H1 (cell line): ENCODE results near the gene RABEP1. TPM values are rescaled to one million over a fixed set of nuclear protein-coding genes. Genes with fewer than 3 reads are reported as not detected.

Experiments
- CTCF ChIA-PET: fragments of 300-600 bp; sonication (Branson Sonifier 250); formaldehyde crosslinking; loops from one replicate; lab custom pipeline; 2021; ENCODE audit not compliant: partially characterized antibody; lab: Charles Lee
- POLR2A ChIA-PET: fragments of 300-600 bp; sonication (Branson Sonifier 250); formaldehyde crosslinking; loops from one replicate; lab custom pipeline; 2021; ENCODE audit warnings: inconsistent platforms; ENCODE audit not compliant: partially characterized antibody; lab: Charles Lee
- DNase-seq, 2 experiments: peaks; one replicate each; pipeline versions ENCODE4 v3.0.0 to v3.0.0-alpha.2; 2010 to 2022; ENCODE audit warnings: low spot score in 2 of 2, low read depth in 1 of 2, mixed read lengths in 1 of 2
- FAIRE-seq: peaks from 2 replicates; lab custom pipeline; 2011; peaks lifted over from hg19 to GRCh38; lab: Jason Lieb, UNC
- H2AFZ ChIP-seq: 2 replicates; pipeline ENCODE4 v1.8.1; 2012; ENCODE audit warnings: low read length, inconsistent platforms
- H2AK5ac ChIP-seq: 2 replicates; pipeline ENCODE4 v1.6.1; 2013; ENCODE audit warnings: low read depth, low read length
- H2BK120ac ChIP-seq: replicated peaks from 2 replicates; pipeline ENCODE3; 2013; ENCODE audit warnings: low read depth, low read length, inconsistent platforms
- H2BK12ac ChIP-seq: 2 replicates; pipeline ENCODE4 v1.6.1; 2013; ENCODE audit warnings: low read depth, low read length
- H2BK15ac ChIP-seq: 2 replicates; pipeline ENCODE4 v1.6.1; 2013; ENCODE audit warnings: low read length
- H2BK20ac ChIP-seq: 2 replicates; pipeline ENCODE4 v1.6.1; 2013; ENCODE audit warnings: low read length
- H2BK5ac ChIP-seq: 2 replicates; pipeline ENCODE4 v1.6.1; 2013; ENCODE audit warnings: low read depth, low read length
- H3K14ac ChIP-seq: 2 replicates; pipeline ENCODE4 v1.6.1; 2013; ENCODE audit warnings: inconsistent platforms; ENCODE audit not compliant: insufficient read length
- H3K18ac ChIP-seq: 2 replicates; pipeline ENCODE4 v1.6.1; 2013; ENCODE audit warnings: low read length; ENCODE audit errors: extremely low read depth
- H3K23ac ChIP-seq: 2 replicates; pipeline ENCODE4 v1.6.1; 2013; ENCODE audit warnings: inconsistent platforms; ENCODE audit not compliant: insufficient read length
- H3K23me2 ChIP-seq: 2 replicates; pipeline ENCODE4 v1.6.1; 2013; ENCODE audit warnings: low read depth, low read length
- H3K27ac ChIP-seq: 2 replicates; pipeline ENCODE4 v1.6.1; 2011; ENCODE audit warnings: low read depth, low read length, inconsistent platforms
- H3K27me3 ChIP-seq, 4 experiments: replicated peaks in 1 of 4; 1 replicate in 1 of 4; 2 replicates in 3 of 4; pipeline versions ENCODE4 v1.6.1 to v1.8.1; 2011 to 2013; ENCODE audit warnings: low read length in 3 of 4, mild to moderate bottlenecking in 3 of 4, inconsistent platforms in 2 of 4, mixed read lengths in 2 of 4, moderate library complexity in 1 of 4; ENCODE audit not compliant: control insufficient read depth in 3 of 4, insufficient read depth in 3 of 4; ENCODE audit errors: extremely low read depth in 1 of 4
- H3K36me3 ChIP-seq, 4 experiments: 2 replicates each; pipeline versions ENCODE4 v1.6.1 to v1.8.1; 2011 to 2013; ENCODE audit warnings: mild to moderate bottlenecking in 4 of 4, low read length in 3 of 4, moderate library complexity in 2 of 4, control low read depth in 1 of 4, inconsistent platforms in 1 of 4; ENCODE audit not compliant: insufficient read depth in 4 of 4, control insufficient read depth in 2 of 4
- H3K4ac ChIP-seq: replicated peaks from 2 replicates; pipeline ENCODE3; 2013; ENCODE audit warnings: low read length, low read depth, mixed read lengths, inconsistent platforms; ENCODE audit not compliant: insufficient read length
- H3K4me1 ChIP-seq, 4 experiments: replicated peaks in 1 of 4; 1 replicate in 1 of 4; 2 replicates in 3 of 4; pipeline versions ENCODE4 v1.6.1 to v1.8.1; 2011 to 2013; ENCODE audit warnings: low read length in 3 of 4, inconsistent platforms in 2 of 4, mixed read lengths in 1 of 4; ENCODE audit not compliant: insufficient read depth in 4 of 4, control insufficient read depth in 3 of 4
- H3K4me2 ChIP-seq, 2 experiments: 2 replicates each; pipeline versions ENCODE4 v1.6.1 to v1.8.1; 2011 to 2013; ENCODE audit warnings: low read depth in 2 of 2, low read length in 2 of 2, control low read depth in 1 of 2, inconsistent platforms in 1 of 2, mild to moderate bottlenecking in 1 of 2; ENCODE audit not compliant: insufficient read depth in 1 of 2
- H3K4me3 ChIP-seq, 4 experiments: fragments of 200-600, 300-600 bp in 1 of 4; sonication (generic), shearing (Covaris generic), sonication (Bioruptor Twin) in 1 of 4; 2 replicates each; pipeline versions ENCODE4 v1.5.1 to v1.8.1; 2011 to 2016; ENCODE audit warnings: low read length in 4 of 4, low read depth in 3 of 4, control low read depth in 2 of 4, inconsistent platforms in 2 of 4, mild to moderate bottlenecking in 2 of 4, mixed read lengths in 1 of 4, moderate library complexity in 1 of 4; ENCODE audit not compliant: insufficient read depth in 2 of 4; ENCODE audit errors: extremely low read depth in 1 of 4
- H3K56ac ChIP-seq: replicated peaks from 2 replicates; pipeline ENCODE3; 2013; ENCODE audit warnings: low read depth, mild to moderate bottlenecking, mixed read lengths, low read length, inconsistent platforms; ENCODE audit not compliant: insufficient read length
- H3K79me1 ChIP-seq: 2 replicates; pipeline ENCODE4 v1.6.1; 2013; ENCODE audit warnings: low read depth, low read length, control low read depth
- H3K79me2 ChIP-seq, 2 experiments: 2 replicates each; pipeline versions ENCODE4 v1.6.1 to v1.8.1; 2012 to 2013; ENCODE audit warnings: low read length in 2 of 2, mild to moderate bottlenecking in 2 of 2, inconsistent platforms in 1 of 2; ENCODE audit not compliant: insufficient read depth in 2 of 2, control insufficient read depth in 1 of 2
- H3K9ac ChIP-seq, 4 experiments: replicated peaks in 1 of 4; 1 replicate in 1 of 4; 2 replicates in 3 of 4; pipeline versions ENCODE4 v1.6.1 to v1.8.1; 2011 to 2013; ENCODE audit warnings: low read depth in 3 of 4, low read length in 3 of 4, control low read depth in 2 of 4, mild to moderate bottlenecking in 2 of 4, moderate library complexity in 2 of 4, inconsistent platforms in 1 of 4; ENCODE audit errors: extremely low read depth in 1 of 4
- H3K9me3 ChIP-seq, 2 experiments: 2 replicates each; pipeline versions ENCODE4 v1.6.1 to v1.8.1; 2012 to 2013; ENCODE audit warnings: mild to moderate bottlenecking in 2 of 2, moderate library complexity in 2 of 2, control low read depth in 1 of 2, inconsistent platforms in 1 of 2, low read depth in 1 of 2, low read length in 1 of 2, mixed read lengths in 1 of 2; ENCODE audit not compliant: insufficient read depth in 2 of 2
- H4K20me1 ChIP-seq, 2 experiments: replicated peaks in 1 of 2; 2 replicates each; pipeline versions ENCODE3 to v1.8.1; 2011 to 2013; ENCODE audit warnings: inconsistent platforms in 2 of 2, low read length in 2 of 2, mild to moderate bottlenecking in 1 of 2; ENCODE audit not compliant: insufficient read depth in 2 of 2, control insufficient read depth in 1 of 2
- H4K5ac ChIP-seq: 2 replicates; pipeline ENCODE4 v1.6.1; 2013; ENCODE audit warnings: low read length, low read depth, mixed read lengths, inconsistent platforms; ENCODE audit not compliant: insufficient read length
- H4K8ac ChIP-seq: 2 replicates; pipeline ENCODE4 v1.8.0; 2013; ENCODE audit warnings: mild to moderate bottlenecking, moderate library complexity, low read length, inconsistent platforms; ENCODE audit not compliant: insufficient read depth; ENCODE audit errors: extremely low read depth
- H4K91ac ChIP-seq: replicated peaks from 2 replicates; pipeline ENCODE3; 2013; ENCODE audit warnings: low read length, mixed read lengths, inconsistent platforms; ENCODE audit not compliant: insufficient read length
- CHD1 ChIP-seq: IDR thresholded peaks from 2 replicates; pipeline ENCODE4 v1.6.1; 2012; ENCODE audit warnings: low read depth, low read length, improper control_type of control experiment
- CTCF ChIP-seq, 3 experiments: IDR thresholded peaks; 1 replicate in 2 of 3; 2 replicates in 1 of 3; pipeline versions ENCODE4 v1.5.1 to v1.6.1; 2011; ENCODE audit warnings: low read length in 3 of 3, mild to moderate bottlenecking in 3 of 3, inconsistent platforms in 2 of 3, low read depth in 1 of 3, moderate library complexity in 1 of 3; ENCODE audit not compliant: insufficient read depth in 1 of 3; ENCODE audit errors: control extremely low read depth in 1 of 3
- HDAC2 ChIP-seq, 2 experiments: fragments of 300-600 bp in 1 of 2; sonication (generic) in 1 of 2; IDR thresholded peaks; 2 replicates each; pipeline ENCODE4 v1.6.1; 2011 to 2012; ENCODE audit warnings: low read depth in 2 of 2, low read length in 2 of 2, mild to moderate bottlenecking in 2 of 2, moderate library complexity in 2 of 2, borderline replicate concordance in 1 of 2, inconsistent platforms in 1 of 2
- JUND ChIP-seq: IDR thresholded peaks from 2 replicates; pipeline ENCODE4 v1.6.1; 2011; ENCODE audit warnings: mild to moderate bottlenecking, improper control_type of control experiment, low read length
- KDM1A ChIP-seq: fragments of 200-600, 300-600 bp; sonication (generic); IDR thresholded peaks from 2 replicates; pipeline ENCODE4 v1.7.1; 2016; ENCODE audit warnings: mild to moderate bottlenecking, low read length, borderline replicate concordance
- MAX ChIP-seq: IDR thresholded peaks from 2 replicates; pipeline ENCODE4 v1.6.1; 2012; ENCODE audit warnings: inconsistent platforms
- PHF8 ChIP-seq: fragments of 200-600 bp; sonication (generic); conservative IDR thresholded peaks from 2 replicates; pipeline ENCODE4 v1.7.1; 2012; ENCODE audit warnings: low read depth, mild to moderate bottlenecking, inconsistent platforms, low read length, moderate library complexity
- RXRA ChIP-seq: IDR thresholded peaks from 2 replicates; pipeline ENCODE4 v1.6.1; 2011; ENCODE audit warnings: low read depth, mild to moderate bottlenecking, low read length, moderate library complexity; ENCODE audit not compliant: insufficient read depth
- SRF ChIP-seq: IDR thresholded peaks from 2 replicates; pipeline ENCODE4 v1.6.1; 2011; ENCODE audit warnings: mild to moderate bottlenecking, low read depth, low read length, moderate library complexity
- USF2 ChIP-seq: IDR thresholded peaks from 2 replicates; pipeline ENCODE4 v1.6.1; 2011; ENCODE audit warnings: low read length, improper control_type of control experiment
- WGBS, 2 experiments: shearing (Covaris generic) in 1 of 2; methylation state at CpG; one replicate each; pipeline versions ENCODE4 v1.1.6 to v1.1.7; 2013 to 2015; ENCODE audit warnings: low lambda C conversion rate in 2 of 2, mixed read lengths in 2 of 2, inconsistent platforms in 1 of 2, low coverage in 1 of 2, missing lambda C conversion rate in 1 of 2; ENCODE audit not compliant: insufficient replicate concordance in 2 of 2, insufficient coverage in 1 of 2, insufficient read length in 1 of 2; ENCODE audit errors: extremely low coverage in 1 of 2, missing lambda C conversion rate in 1 of 2; 5-methylcytosine and 5-hydroxymethylcytosine counted together
- polyA plus RNA-seq, 7 experiments: library from polyadenylated mRNA; depleted of rRNA in 3 of 7; stranded (reverse) in 5 of 7; unstranded in 2 of 7; fragments of >200 nt in 5 of 7; fragments of 200-250 nt in 2 of 7; gene quantifications; 1 replicate in 5 of 7; 2 replicates in 1 of 7; 4 replicates in 1 of 7; pipeline versions ENCODE4 v1.2.1 to v1.2.3, GENCODE V29; 2011 to 2013; ENCODE audit warnings: missing spikeins in 2 of 7, mixed read lengths in 2 of 7
- total RNA-seq: library from RNA; stranded (reverse); fragmentation: NEBNext Ultra II Directional; extraction: Animal tissue kit (Norgen Biotek cat#: 25700); gene quantifications from 2 replicates; pipeline ENCODE4 v1.2.1, GENCODE V29; 2021

RABEP1 gene
- total and polyA plus RNA-seq, 2 of the 8 experiments (the other 6 are each of a cell fraction or from before 2014, with no cell fraction given): 8.5 to 52.3 TPM

- Histone ChIP-seq H3K79me2 (no peaks in the 10 kb centered on the region), H2BK15ac (no peak overlapping the region), H3K23ac (no peak overlapping the region), H3K23me2 (no peaks in the 10 kb centered on the region), H4K91ac (no peak overlapping the region), H3K4me2 (no peak overlapping the region), H3K36me3 (no peaks in the 10 kb centered on the region), H2BK120ac (no peak overlapping the region), H3K27me3 (no peaks in the 10 kb centered on the region), H2BK20ac (no peak overlapping the region; the same call in 1 of the 2 replicates), H4K20me1 (peaks cover 0 to 2% of the 10 kb centered on the region in 2 experiments), H2AFZ (no peak overlapping the region), H3K79me1 (no peaks in the 10 kb centered on the region), H3K14ac (no peak overlapping the region), H3K4ac (no peak overlapping the region), H2BK12ac (no peak overlapping the region), H3K9ac (no peak overlapping the region), H2BK5ac (no peak overlapping the region), H3K4me3 (no peak overlapping the region), H3K27ac (no peak overlapping the region), H3K9me3 (no peaks in the 10 kb centered on the region), H4K8ac (no peak overlapping the region), H3K4me1 (no peaks in the 10 kb centered on the region), H3K56ac (no peak overlapping the region), H3K18ac (no peak overlapping the region), H4K5ac (no peak overlapping the region), H2AK5ac (0 out of 2 replicates have a peak overlapping the region, but pooled peaks have one; percentile 15)
- ChIA-PET POLR2A (no interaction called here), CTCF (interaction anchor here (0.6 kb wide), 1 partner anchor 10 kb away, joined by 3 read pairs; no protein-coding TSS in a partner anchor)
- DNase-seq (no peak), FAIRE-seq (no peak)
- WGBS, 2 experiments: 93% methylated on average over 1 of the region's 1 CpG; no CpG with 5 or more reads in 1 of the 2 experiments
- TF ChIP-seq USF2: no peak
- TF ChIP-seq SRF: no peak
- no peak for TF ChIP-seq KDM1A
- no peak for TF ChIP-seq CTCF (IDR thresholded peaks at IDR 0.05; ENCODE audit: control extremely low read depth in 1 of 3, insufficient read depth in 1 of 3, low read depth in 1 of 3, low read length in 3 of 3)
- no peak for TF ChIP-seq JUND
- TF ChIP-seq MAX: no peak
- no peak for TF ChIP-seq HDAC2 (IDR thresholded peaks at IDR 0.05; ENCODE audit: borderline replicate concordance in 1 of 2, low read depth in 2 of 2, low read length in 2 of 2)
- no peak for TF ChIP-seq PHF8
- no peak for TF ChIP-seq CHD1
- TF ChIP-seq RXRA: no peak
Measured at GRCh38 chr17:5260542-5260941, 21.5 kb upstream of the RABEP1 start.
